ENCODE measurements around the gene DHODH. TPM values are rescaled to one million over a fixed set of nuclear protein-coding genes. Genes with fewer than 3 reads are reported as not detected.

Gene DHODH
- total and polyA plus RNA-seq, 2 of the 13 experiments (the other 11 are each of a cell fraction or from before 2014, with no cell fraction given) = 10.7 to 16.4 TPM

DNA sequence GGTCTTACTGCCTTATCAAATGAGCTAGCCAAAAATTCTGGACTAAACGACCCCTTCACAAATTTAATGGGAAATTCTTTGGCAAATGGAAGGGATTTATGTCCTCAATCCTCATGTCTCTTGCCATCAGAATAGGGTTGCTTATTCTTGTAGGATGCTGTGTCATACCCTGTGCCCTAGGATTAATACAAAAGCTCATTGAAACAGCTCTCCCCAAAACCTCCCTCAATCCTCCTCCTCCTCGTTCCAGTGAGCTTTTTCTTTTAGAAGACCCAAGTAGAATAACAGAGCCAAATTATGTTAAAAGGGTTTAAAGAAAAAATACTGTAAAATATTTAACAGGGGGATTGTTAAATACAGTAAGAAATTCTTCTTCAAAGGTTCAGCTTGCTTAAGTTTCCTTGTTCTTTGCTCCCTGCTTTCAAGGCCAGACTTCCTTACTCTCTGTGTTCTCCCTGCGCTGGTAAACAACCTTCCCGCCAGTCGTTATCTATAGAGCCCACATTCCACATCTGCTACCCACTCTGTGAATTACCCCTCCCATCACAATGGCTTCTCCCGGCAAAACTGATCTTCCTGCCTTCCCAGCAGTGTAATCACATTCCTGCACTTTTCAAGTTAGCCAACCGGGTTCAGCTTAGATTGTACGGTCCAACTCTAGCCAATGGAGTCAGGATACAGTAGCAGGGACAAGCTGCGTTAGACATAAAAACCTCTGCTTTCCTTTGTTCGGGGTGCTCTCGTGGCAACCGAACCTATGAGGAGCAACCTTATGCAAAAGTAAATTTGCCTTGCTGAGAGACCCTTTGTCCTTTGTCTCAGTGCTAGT is 64.2 kb downstream of the DHODH start (continued):
- TF ChIP-seq SRSF9 (IDR thresholded peaks at IDR 0.05; ENCODE audit: borderline replicate concordance, insufficient read depth, low read depth, low read length, poor library complexity, severe bottlenecking) (no peak), FOXP1 (IDR thresholded peaks at IDR 0.05) (peak; percentile 81), FOXP1 (CRISPR knock-in tag; IDR thresholded peaks at IDR 0.05) (peak; percentile 84), RFX1 (IDR thresholded peaks at IDR 0.05) (no peak), DMAP1 (CRISPR knock-in tag; IDR thresholded peaks at IDR 0.05) (peak; percentile 82; the same call in 1 of the 2 replicates), PAF1 (CRISPR knock-in tag; IDR thresholded peaks at IDR 0.05) (peak; percentile 78; the same call in 1 of the 2 replicates), ISX (CRISPR knock-in tag; conservative IDR thresholded peaks at IDR 0.05) (no peak), CBX5 (CRISPR knock-in tag; IDR thresholded peaks at IDR 0.05; ENCODE audit: borderline replicate concordance) (peak; percentile 83; the same call in 1 of the 2 replicates), ZNF180 (CRISPR knock-in tag; IDR thresholded peaks at IDR 0.05; ENCODE audit: borderline replicate concordance, low read depth) (no peak), MED13 (CRISPR knock-in tag; IDR thresholded peaks at IDR 0.05) (0 out of 2 replicates have a peak, but pooled peaks have one; percentile 50), KLF6 (CRISPR knock-in tag; IDR thresholded peaks at IDR 0.05) (0 out of 2 replicates have a peak, but pooled peaks have one; percentile 40), GABPB1 (CRISPR knock-in tag; IDR thresholded peaks at IDR 0.05) (peak; percentile 30; the same call in 1 of the 2 replicates), NPAS2 (CRISPR knock-in tag; IDR thresholded peaks at IDR 0.05; ENCODE audit: borderline replicate concordance) (no peak), HNRNPL (IDR thresholded peaks at IDR 0.05; ENCODE audit: low read depth, low read length) (no peak), HOXD1 (CRISPR knock-in tag; IDR thresholded peaks at IDR 0.05) (peak; percentile 53; the same call in 1 of the 2 replicates), ZNF234 (CRISPR knock-in tag; conservative IDR thresholded peaks at IDR 0.05) (0 out of 2 replicates have a peak, but pooled peaks have one; percentile 40), KMT2A (CRISPR knock-in tag; IDR thresholded peaks at IDR 0.05) (no peak), PHF20 (CRISPR knock-in tag; IDR thresholded peaks at IDR 0.05) (no peak), IRX3 (CRISPR knock-in tag; IDR thresholded peaks at IDR 0.05; ENCODE audit: borderline replicate concordance, low read depth) (no peak), TBP (CRISPR knock-in tag; IDR thresholded peaks at IDR 0.05) (no peak), JDP2 (CRISPR knock-in tag; IDR thresholded peaks at IDR 0.05; ENCODE audit: borderline replicate concordance) (no peak), NR3C1 (CRISPR knock-in tag; IDR thresholded peaks at IDR 0.05) (no peak), AHR (CRISPR knock-in tag; IDR thresholded peaks at IDR 0.05) (no peak), POGZ (CRISPR knock-in tag; IDR thresholded peaks at IDR 0.05) (peak; percentile 84), ZSCAN29 (CRISPR knock-in tag; conservative IDR thresholded peaks at IDR 0.05) (no peak), ZNF17 (CRISPR knock-in tag; IDR thresholded peaks at IDR 0.05) (no peak), ZNF850 (CRISPR knock-in tag; conservative IDR thresholded peaks at IDR 0.05) (no peak), KDM2A (CRISPR knock-in tag; IDR thresholded peaks at IDR 0.05; ENCODE audit: borderline replicate concordance, low read depth) (peak; percentile 68), POLR2G (IDR thresholded peaks at IDR 0.05; ENCODE audit: low read depth, low read length) (peak; percentile 36; the same call in 1 of the 2 replicates), ERF (CRISPR knock-in tag; IDR thresholded peaks at IDR 0.05) (peak; percentile 42; the same call in 1 of the 2 replicates)
- TF ChIP-seq, protein P1, sequence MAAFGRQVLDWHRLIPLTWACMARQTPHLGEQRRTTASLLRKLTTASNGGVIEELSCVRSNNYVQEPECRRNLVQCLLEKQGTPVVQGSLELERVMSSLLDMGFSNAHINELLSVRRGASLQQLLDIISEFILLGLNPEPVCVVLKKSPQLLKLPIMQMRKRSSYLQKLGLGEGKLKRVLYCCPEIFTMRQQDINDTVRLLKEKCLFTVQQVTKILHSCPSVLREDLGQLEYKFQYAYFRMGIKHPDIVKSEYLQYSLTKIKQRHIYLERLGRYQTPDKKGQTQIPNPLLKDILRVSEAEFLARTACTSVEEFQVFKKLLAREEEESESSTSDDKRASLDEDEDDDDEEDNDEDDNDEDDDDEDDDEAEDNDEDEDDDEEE (CRISPR knock-in tag; IDR thresholded peaks at IDR 0.05) = no peak
- TF ChIP-seq, protein P2, sequence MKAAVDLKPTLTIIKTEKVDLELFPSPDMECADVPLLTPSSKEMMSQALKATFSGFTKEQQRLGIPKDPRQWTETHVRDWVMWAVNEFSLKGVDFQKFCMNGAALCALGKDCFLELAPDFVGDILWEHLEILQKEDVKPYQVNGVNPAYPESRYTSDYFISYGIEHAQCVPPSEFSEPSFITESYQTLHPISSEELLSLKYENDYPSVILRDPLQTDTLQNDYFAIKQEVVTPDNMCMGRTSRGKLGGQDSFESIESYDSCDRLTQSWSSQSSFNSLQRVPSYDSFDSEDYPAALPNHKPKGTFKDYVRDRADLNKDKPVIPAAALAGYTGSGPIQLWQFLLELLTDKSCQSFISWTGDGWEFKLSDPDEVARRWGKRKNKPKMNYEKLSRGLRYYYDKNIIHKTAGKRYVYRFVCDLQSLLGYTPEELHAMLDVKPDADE (CRISPR knock-in tag; IDR thresholded peaks at IDR 0.05) = no peak
